Osteoblast (primary cell): ENCODE results near the gene KLK3. TPM values are rescaled to one million over a fixed set of nuclear protein-coding genes. Genes with fewer than 3 reads are reported as not detected.

ENCODE experiments used
- DNase-seq: peaks from one replicate; pipeline ENCODE4 v3.0.0; 2011; ENCODE audit warnings: low spot score, mixed read lengths; ENCODE audit not compliant: insufficient read length; ENCODE audit errors: missing footprints
- H2AFZ ChIP-seq: 2 replicates; pipeline ENCODE4 v1.6.0; 2011; ENCODE audit warnings: mild to moderate bottlenecking, low read length
- H3K27ac ChIP-seq: 2 replicates; pipeline ENCODE4 v1.5.1; 2011; ENCODE audit warnings: mild to moderate bottlenecking, low read depth, low read length, moderate library complexity
- H3K27me3 ChIP-seq: 2 replicates; pipeline ENCODE4 v1.6.0; 2012; ENCODE audit warnings: mild to moderate bottlenecking, control low read depth, inconsistent platforms, low read length, moderate library complexity; ENCODE audit not compliant: insufficient read depth
- H3K36me3 ChIP-seq: 2 replicates; pipeline ENCODE4 v1.5.1; 2011; ENCODE audit warnings: mild to moderate bottlenecking, low read length, control low read depth, moderate library complexity; ENCODE audit not compliant: insufficient read depth
- H3K4me1 ChIP-seq: 2 replicates; pipeline ENCODE4 v1.5.1; 2011; ENCODE audit warnings: mild to moderate bottlenecking, low read length, control low read depth, moderate library complexity; ENCODE audit not compliant: insufficient read depth
- H3K4me2 ChIP-seq: 2 replicates; pipeline ENCODE4 v1.6.0; 2011; ENCODE audit warnings: mild to moderate bottlenecking, low read length; ENCODE audit not compliant: insufficient read depth
- H3K4me3 ChIP-seq: fragments of 200-600 bp; sonication (generic); 3 replicates; pipeline ENCODE4 v1.5.1; 2012; ENCODE audit warnings: mild to moderate bottlenecking, low read length, inconsistent platforms; ENCODE audit not compliant: insufficient read depth
- H3K79me2 ChIP-seq: 2 replicates; pipeline ENCODE4 v1.6.0; 2012; ENCODE audit warnings: mild to moderate bottlenecking, low read length, control low read depth, inconsistent platforms; ENCODE audit not compliant: insufficient read depth
- H3K9me3 ChIP-seq: 2 replicates; pipeline ENCODE4 v1.5.1; 2011; ENCODE audit warnings: low read depth, low read length, control low read depth
- H4K20me1 ChIP-seq: 2 replicates; pipeline ENCODE4 v1.6.0; 2012; ENCODE audit warnings: mild to moderate bottlenecking, low read length, control low read depth; ENCODE audit not compliant: insufficient read depth
- total RNA-seq: library from RNA; depleted of rRNA; stranded (reverse); fragments of >200 nt; gene quantifications from 2 replicates; pipeline ENCODE4 v1.2.3, GENCODE V29; 2012
- TF ChIP-seq, protein P1 (sequence below): IDR thresholded peaks from 2 replicates; pipeline ENCODE4 v1.5.1; 2011; ENCODE audit warnings: mild to moderate bottlenecking, low read depth, low read length, moderate library complexity; ENCODE audit errors: extremely low read depth

KLK3 gene
- total RNA-seq, 1 donor, result not detected

GRCh38 chr19:50909240-50910070, 54.7 kb downstream of the KLK3 start:
- Histone ChIP-seq H3K27me3 (peaks cover 43% of the 10 kb centered on the region), H3K4me2 (no peak overlapping the region), H3K4me1 (no peaks in the 10 kb centered on the region), H3K9me3 (no peaks in the 10 kb centered on the region), H3K4me3 (no peak overlapping the region), H2AFZ (no peak overlapping the region), H4K20me1 (no peaks in the 10 kb centered on the region), H3K27ac (no peak overlapping the region), H3K36me3 (no peaks in the 10 kb centered on the region), H3K79me2 (no peaks in the 10 kb centered on the region)
- peak; percentile 91 for DNase-seq
- TF ChIP-seq, protein P1, sequence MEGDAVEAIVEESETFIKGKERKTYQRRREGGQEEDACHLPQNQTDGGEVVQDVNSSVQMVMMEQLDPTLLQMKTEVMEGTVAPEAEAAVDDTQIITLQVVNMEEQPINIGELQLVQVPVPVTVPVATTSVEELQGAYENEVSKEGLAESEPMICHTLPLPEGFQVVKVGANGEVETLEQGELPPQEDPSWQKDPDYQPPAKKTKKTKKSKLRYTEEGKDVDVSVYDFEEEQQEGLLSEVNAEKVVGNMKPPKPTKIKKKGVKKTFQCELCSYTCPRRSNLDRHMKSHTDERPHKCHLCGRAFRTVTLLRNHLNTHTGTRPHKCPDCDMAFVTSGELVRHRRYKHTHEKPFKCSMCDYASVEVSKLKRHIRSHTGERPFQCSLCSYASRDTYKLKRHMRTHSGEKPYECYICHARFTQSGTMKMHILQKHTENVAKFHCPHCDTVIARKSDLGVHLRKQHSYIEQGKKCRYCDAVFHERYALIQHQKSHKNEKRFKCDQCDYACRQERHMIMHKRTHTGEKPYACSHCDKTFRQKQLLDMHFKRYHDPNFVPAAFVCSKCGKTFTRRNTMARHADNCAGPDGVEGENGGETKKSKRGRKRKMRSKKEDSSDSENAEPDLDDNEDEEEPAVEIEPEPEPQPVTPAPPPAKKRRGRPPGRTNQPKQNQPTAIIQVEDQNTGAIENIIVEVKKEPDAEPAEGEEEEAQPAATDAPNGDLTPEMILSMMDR, result no peak

Other genes starting within 250 kb of the KLK3 start
- gene SYT3, start 215.0 kb upstream of the KLK3 start, total RNA-seq, result 0.36 TPM in 1 of 2 replicates, not detected in the other
- gene C19orf81, start 205.5 kb upstream of the KLK3 start, total RNA-seq, result not detected in 2 replicates
- gene SHANK1, start 135.1 kb upstream of the KLK3 start, total RNA-seq, result 0.88 and 1.1 TPM in 2 replicates
- gene CLEC11A, start 131.6 kb upstream of the KLK3 start, total RNA-seq, result 19.7 and 23.5 TPM in 2 replicates
- gene GPR32, start 84.5 kb upstream of the KLK3 start, total RNA-seq, result not detected in 2 replicates
- not detected in 2 replicates for gene ACP4, start 64.5 kb upstream of the KLK3 start, total RNA-seq
- gene KLK1, start 31.1 kb upstream of the KLK3 start, total RNA-seq, result not detected in 2 replicates
- gene KLK15, start 21.3 kb upstream of the KLK3 start, total RNA-seq, result not detected in 2 replicates
- not detected in 2 replicates for gene KLK2, start 18.5 kb downstream of the KLK3 start, total RNA-seq
- gene KLK4, start 56.5 kb downstream of the KLK3 start, total RNA-seq, result 0.29 TPM in 1 of 2 replicates, not detected in the other
- not detected in 2 replicates for gene KLK5, start 98.1 kb downstream of the KLK3 start, total RNA-seq
- not detected in 2 replicates for gene KLK6, start 114.7 kb downstream of the KLK3 start, total RNA-seq
- gene KLK7, start 129.0 kb downstream of the KLK3 start, total RNA-seq, result not detected in 2 replicates
- not detected in 2 replicates for gene KLK8, start 146.7 kb downstream of the KLK3 start, total RNA-seq
- gene KLK10, start 164.8 kb downstream of the KLK3 start, total RNA-seq, result not detected in 2 replicates
- not detected in 2 replicates for gene KLK11, start 171.7 kb downstream of the KLK3 start, total RNA-seq
- gene KLK12, start 180.1 kb downstream of the KLK3 start, total RNA-seq, result not detected in 2 replicates
- gene KLK13, start 210.2 kb downstream of the KLK3 start, total RNA-seq, result not detected in 2 replicates
- not detected in 2 replicates for gene KLK14, start 228.0 kb downstream of the KLK3 start, total RNA-seq